ENCODE measurements around the gene PLB1. TPM values are rescaled to one million over a fixed set of nuclear protein-coding genes. Genes with fewer than 3 reads are reported as not detected.

The PLB1 gene
- total and polyA plus RNA-seq, 2 experiments from 2014 or later: 0.11 to 0.44 TPM

DNA sequence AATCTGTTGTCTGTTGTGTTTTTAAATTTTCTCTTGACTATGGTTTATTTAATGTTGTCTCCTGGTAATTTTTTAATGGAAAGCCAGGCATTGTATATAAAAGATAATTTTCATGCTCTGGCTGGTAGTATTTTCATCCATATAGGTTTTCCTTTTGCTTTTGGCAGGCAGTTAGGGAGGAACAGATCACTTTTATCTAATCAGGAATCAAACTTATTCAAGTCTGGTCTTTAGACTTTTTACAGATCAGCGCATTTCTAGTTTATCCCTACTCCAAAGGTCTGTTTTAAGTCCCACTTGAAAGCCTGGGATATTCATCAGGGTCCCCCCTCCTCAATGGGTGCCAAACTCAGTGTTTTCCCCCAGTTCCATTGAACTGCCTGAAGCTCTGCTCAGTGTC, 17.2 kb downstream of the PLB1 start:
- Histone ChIP-seq H3F3A (ENCODE audit: insufficient read depth) (no peaks in the 10 kb centered on the region), H3K4me2 (ENCODE audit: unreplicated experiment) (no peak overlapping the region), H3K79me2 (ENCODE audit: insufficient read depth) (no peaks in the 10 kb centered on the region), H4K20me1 (ENCODE audit: insufficient read depth) (no peaks in the 10 kb centered on the region), H3K9me3 (ENCODE audit: low read depth) (no peaks in the 10 kb centered on the region), H3K36me3 (ENCODE audit: low read depth) (no peaks in the 10 kb centered on the region), H2AFZ (no peak overlapping the region), H3K27me3 (replicated peaks; ENCODE audit: insufficient read depth) (peaks cover 47% of the 10 kb centered on the region), H3K4me3 (no peak overlapping the region), H3K4me1 (ENCODE audit: insufficient read depth) (no peaks in the 10 kb centered on the region), H3K9me2 (ENCODE audit: insufficient read depth) (no peaks in the 10 kb centered on the region), H3K9ac (no peak overlapping the region), H3K27ac (no peak overlapping the region)
- no peak for TF ChIP-seq EZH2phosphoT487 (IDR thresholded peaks at IDR 0.05; ENCODE audit: insufficient read depth, low read depth)
- TF ChIP-seq EZH2 (IDR thresholded peaks at IDR 0.05; ENCODE audit: insufficient read depth, poor library complexity, severe bottlenecking): no peak
- WGBS, 2 experiments (ENCODE audit: low coverage in 1 of 2, low lambda C conversion rate in 2 of 2, missing lambda C conversion rate in 2 of 2): 64 to 65% methylated on average over 1 of the region's 1 CpG
- in situ Hi-C loops (cut with MboI): no loop called here
- no peak for DNase-seq

DNA sequence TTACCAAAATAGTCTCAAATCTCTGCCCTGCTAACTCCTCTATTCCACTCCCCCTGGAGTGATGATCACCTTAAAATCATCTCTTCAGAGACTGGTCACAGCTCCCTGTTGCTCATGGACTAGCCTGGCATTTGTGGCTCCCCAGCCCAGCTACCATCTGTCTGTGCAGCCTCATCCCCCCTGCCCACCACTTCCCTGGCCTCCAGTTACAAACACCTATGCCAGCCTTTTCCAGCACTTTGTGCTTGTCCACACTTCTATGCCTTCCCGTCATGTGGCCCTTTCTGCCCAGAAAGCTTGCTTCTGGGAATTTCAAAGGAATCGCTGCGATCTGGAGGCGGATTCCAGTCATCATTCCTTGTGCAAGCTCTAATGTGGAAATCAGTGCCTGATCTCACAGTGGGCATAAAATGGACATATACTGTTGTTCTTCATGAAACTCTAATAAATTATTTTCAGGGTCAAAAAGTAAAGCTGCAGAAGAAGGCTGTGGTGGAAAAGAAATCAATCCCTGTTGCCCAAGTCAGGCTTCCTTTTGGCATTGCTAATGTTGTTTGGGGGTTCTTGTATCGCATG, 19.4 kb downstream of the PLB1 start:
- Histone ChIP-seq H3K79me2 (ENCODE audit: insufficient read depth) (no peaks in the 10 kb centered on the region), H3K9me2 (ENCODE audit: insufficient read depth) (no peaks in the 10 kb centered on the region), H3K4me1 (ENCODE audit: insufficient read depth) (no peaks in the 10 kb centered on the region), H3K36me3 (ENCODE audit: low read depth) (no peaks in the 10 kb centered on the region), H3K27ac (no peak overlapping the region), H2AFZ (no peak overlapping the region), H4K20me1 (ENCODE audit: insufficient read depth) (no peaks in the 10 kb centered on the region), H3K4me2 (ENCODE audit: unreplicated experiment) (no peak overlapping the region), H3F3A (ENCODE audit: insufficient read depth) (no peaks in the 10 kb centered on the region), H3K9ac (no peak overlapping the region), H3K27me3 (replicated peaks; ENCODE audit: insufficient read depth) (peaks cover 62% of the 10 kb centered on the region), H3K4me3 (no peak overlapping the region), H3K9me3 (ENCODE audit: low read depth) (no peaks in the 10 kb centered on the region)
- in situ Hi-C loops (cut with MboI): no loop called here
- no peak for TF ChIP-seq EZH2 (IDR thresholded peaks at IDR 0.05; ENCODE audit: insufficient read depth, poor library complexity, severe bottlenecking)
- no peak for TF ChIP-seq EZH2phosphoT487 (IDR thresholded peaks at IDR 0.05; ENCODE audit: insufficient read depth, low read depth)
- WGBS, 2 experiments (ENCODE audit: low coverage in 1 of 2, low lambda C conversion rate in 2 of 2, missing lambda C conversion rate in 2 of 2): 66% methylated on average over 5 of the region's 5 CpGs
- no peak for DNase-seq

DNA sequence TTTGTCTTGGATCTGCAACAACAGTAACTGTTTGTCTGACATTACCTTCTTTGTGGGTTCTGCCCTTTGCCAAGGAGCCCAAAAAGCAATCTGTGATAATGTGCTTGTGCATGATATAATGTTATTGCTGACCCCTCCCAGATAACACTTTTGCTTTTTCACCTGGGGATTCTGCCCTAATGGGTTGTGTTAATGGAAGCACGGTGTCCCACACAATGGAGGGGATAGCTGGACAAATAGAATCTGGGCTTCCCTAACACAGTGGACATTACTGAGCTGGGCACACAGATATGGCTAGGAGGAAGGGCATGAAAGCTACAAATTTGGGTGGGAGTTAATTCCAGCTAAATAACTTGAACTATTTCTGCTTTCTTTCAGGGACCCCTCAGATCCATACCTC, 20.6 kb downstream of the PLB1 start:
- in situ Hi-C loops (cut with MboI): no loop called here
- Histone ChIP-seq H3K36me3 (ENCODE audit: low read depth) (no peaks in the 10 kb centered on the region), H3K27ac (no peak overlapping the region), H3K4me1 (ENCODE audit: insufficient read depth) (no peaks in the 10 kb centered on the region), H3K4me3 (no peak overlapping the region), H3F3A (ENCODE audit: insufficient read depth) (no peaks in the 10 kb centered on the region), H3K4me2 (ENCODE audit: unreplicated experiment) (no peak overlapping the region), H3K79me2 (ENCODE audit: insufficient read depth) (no peaks in the 10 kb centered on the region), H4K20me1 (ENCODE audit: insufficient read depth) (no peaks in the 10 kb centered on the region), H3K9me2 (ENCODE audit: insufficient read depth) (no peaks in the 10 kb centered on the region), H3K9me3 (ENCODE audit: low read depth) (no peaks in the 10 kb centered on the region), H3K27me3 (replicated peaks; ENCODE audit: insufficient read depth) (peaks cover 72% of the 10 kb centered on the region), H3K9ac (no peak overlapping the region), H2AFZ (no peak overlapping the region)
- no peak for DNase-seq
- no peak for TF ChIP-seq EZH2 (IDR thresholded peaks at IDR 0.05; ENCODE audit: insufficient read depth, poor library complexity, severe bottlenecking)
- TF ChIP-seq EZH2phosphoT487 (IDR thresholded peaks at IDR 0.05; ENCODE audit: insufficient read depth, low read depth): no peak
- 61 to 84% methylated on average over 1 of the region's 1 CpG for WGBS, 2 experiments (ENCODE audit: low coverage in 1 of 2, low lambda C conversion rate in 2 of 2, missing lambda C conversion rate in 2 of 2)

DNA sequence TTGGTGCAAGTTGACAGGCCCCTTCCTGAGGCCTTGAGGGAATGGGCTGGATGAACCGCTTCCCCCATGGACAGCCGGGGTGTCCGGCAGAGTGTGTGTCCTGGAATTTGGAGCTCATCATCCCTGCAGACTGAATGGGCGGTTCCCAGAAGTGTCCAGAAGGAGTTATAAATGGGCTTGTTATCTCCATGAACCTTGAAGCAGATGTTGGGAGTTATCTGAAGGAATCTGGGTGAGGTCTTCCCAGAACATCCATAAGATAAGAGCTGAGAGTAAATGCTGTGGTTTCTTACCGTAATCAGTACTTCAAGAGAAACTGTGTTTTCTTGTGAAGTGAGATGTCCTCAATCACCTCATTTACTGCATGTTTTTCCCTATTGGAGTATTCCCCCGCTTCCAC, 21.1 kb downstream of the PLB1 start:
- no peak for DNase-seq
- H2AFZ ChIP-seq: no peak overlapping the region
- H3F3A ChIP-seq (ENCODE audit: insufficient read depth): no peaks in the 10 kb centered on the region
- 67 to 69% methylated on average over 6 of the region's 6 CpGs for WGBS, 2 experiments (ENCODE audit: low coverage in 1 of 2, low lambda C conversion rate in 2 of 2, missing lambda C conversion rate in 2 of 2)
- TF ChIP-seq EZH2phosphoT487 (IDR thresholded peaks at IDR 0.05; ENCODE audit: insufficient read depth, low read depth) (no peak), EZH2 (IDR thresholded peaks at IDR 0.05; ENCODE audit: insufficient read depth, poor library complexity, severe bottlenecking) (no peak)
- in situ Hi-C loops (cut with MboI): no loop called here
- H3K27me3 ChIP-seq (replicated peaks; ENCODE audit: insufficient read depth): peaks cover 77% of the 10 kb centered on the region
- H3K9me3 ChIP-seq (ENCODE audit: low read depth): no peaks in the 10 kb centered on the region
- H3K4me3 ChIP-seq: no peak overlapping the region
- H3K4me2 ChIP-seq (ENCODE audit: unreplicated experiment): no peak overlapping the region
- H3K9me2 ChIP-seq (ENCODE audit: insufficient read depth): no peaks in the 10 kb centered on the region
- no peaks in the 10 kb centered on the region for H3K4me1 ChIP-seq (ENCODE audit: insufficient read depth)
- no peaks in the 10 kb centered on the region for H3K79me2 ChIP-seq (ENCODE audit: insufficient read depth)
- H4K20me1 ChIP-seq (ENCODE audit: insufficient read depth): no peaks in the 10 kb centered on the region
- no peak overlapping the region for H3K27ac ChIP-seq
- H3K36me3 ChIP-seq (ENCODE audit: low read depth): no peaks in the 10 kb centered on the region
- H3K9ac ChIP-seq: no peak overlapping the region

DNA sequence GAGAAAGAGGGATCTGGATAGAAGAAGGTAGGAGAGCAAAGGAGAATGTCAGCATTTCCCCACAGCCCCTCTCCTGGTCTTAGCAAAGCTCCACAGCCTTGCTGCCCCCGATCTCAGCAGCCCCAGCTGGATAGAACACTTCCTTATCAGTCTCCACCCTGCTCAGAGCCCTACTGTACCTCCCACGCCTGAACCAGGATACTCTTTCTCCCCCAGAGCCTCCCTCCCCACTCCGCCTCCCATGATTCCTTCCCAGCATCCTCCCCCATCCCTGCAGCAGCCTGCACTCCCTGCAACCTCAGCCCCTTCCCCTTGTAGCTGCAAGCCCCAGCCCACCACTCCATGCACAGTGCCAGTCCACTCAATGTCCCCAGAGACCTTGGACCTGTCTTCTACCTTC, 25.8 kb downstream of the PLB1 start:
- Histone ChIP-seq H3K4me2 (ENCODE audit: unreplicated experiment) (no peak overlapping the region), H3K4me3 (no peak overlapping the region), H3K79me2 (ENCODE audit: insufficient read depth) (no peaks in the 10 kb centered on the region), H3K4me1 (ENCODE audit: insufficient read depth) (no peaks in the 10 kb centered on the region), H3K9me2 (ENCODE audit: insufficient read depth) (no peaks in the 10 kb centered on the region), H4K20me1 (ENCODE audit: insufficient read depth) (no peaks in the 10 kb centered on the region), H3F3A (ENCODE audit: insufficient read depth) (no peaks in the 10 kb centered on the region), H3K36me3 (ENCODE audit: low read depth) (no peaks in the 10 kb centered on the region), H3K27ac (no peak overlapping the region), H2AFZ (no peak overlapping the region), H3K9me3 (ENCODE audit: low read depth) (no peaks in the 10 kb centered on the region), H3K9ac (no peak overlapping the region), H3K27me3 (replicated peaks; ENCODE audit: insufficient read depth) (peaks cover 82% of the 10 kb centered on the region)
- in situ Hi-C loops (cut with MboI): no loop called here
- WGBS, 2 experiments (ENCODE audit: low coverage in 1 of 2, low lambda C conversion rate in 2 of 2, missing lambda C conversion rate in 2 of 2): 15 to 19% methylated on average over 3 of the region's 3 CpGs
- no peak for DNase-seq
- TF ChIP-seq EZH2 (IDR thresholded peaks at IDR 0.05; ENCODE audit: insufficient read depth, poor library complexity, severe bottlenecking) (no peak), EZH2phosphoT487 (IDR thresholded peaks at IDR 0.05; ENCODE audit: insufficient read depth, low read depth) (no peak)
